ENCODE results near the gene MEDAG.

MEDAG gene

DNA sequence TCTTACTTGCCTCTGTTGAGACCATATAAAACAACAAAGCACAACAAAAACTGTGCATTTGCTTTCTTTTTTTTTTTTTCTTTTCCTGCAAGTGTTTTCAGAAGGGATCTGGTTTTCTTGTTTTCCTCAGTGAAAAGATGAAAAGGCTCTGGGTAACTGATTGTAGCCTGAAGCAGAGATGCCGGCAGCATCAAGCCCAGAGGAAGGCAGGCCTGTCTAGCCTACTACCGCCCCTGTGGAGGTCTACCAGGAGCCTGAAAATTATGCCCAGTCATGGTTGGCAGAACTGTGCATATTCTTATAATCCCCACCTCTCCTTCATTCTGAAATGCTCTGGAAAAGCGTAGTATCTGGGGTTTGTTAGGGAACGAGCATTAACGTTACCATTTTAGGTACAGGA is 32.6 kb upstream of the MEDAG start:
- no peak for DNase-seq

DNA sequence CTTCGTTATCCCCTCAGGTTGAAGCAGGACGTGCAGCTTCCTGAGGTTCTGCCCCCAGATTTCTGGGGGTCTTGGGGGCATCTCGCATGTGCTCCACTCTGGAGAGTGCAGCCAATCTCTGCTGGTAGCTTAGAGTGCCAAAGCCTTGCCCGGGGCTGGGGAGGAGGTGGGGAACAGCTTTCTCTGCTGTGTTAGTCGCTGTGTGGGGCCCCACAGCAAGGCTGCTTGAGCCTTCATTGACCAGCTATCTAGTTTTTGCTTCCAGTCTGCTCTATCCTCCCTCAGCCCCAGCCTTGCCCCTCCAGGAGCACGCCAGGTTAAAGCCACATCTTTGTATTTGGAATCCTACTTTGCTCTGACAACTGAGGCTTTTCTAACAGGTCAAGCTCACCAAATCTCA is 32.0 kb upstream of the MEDAG start:
- DNase-seq, result no peak

DNA sequence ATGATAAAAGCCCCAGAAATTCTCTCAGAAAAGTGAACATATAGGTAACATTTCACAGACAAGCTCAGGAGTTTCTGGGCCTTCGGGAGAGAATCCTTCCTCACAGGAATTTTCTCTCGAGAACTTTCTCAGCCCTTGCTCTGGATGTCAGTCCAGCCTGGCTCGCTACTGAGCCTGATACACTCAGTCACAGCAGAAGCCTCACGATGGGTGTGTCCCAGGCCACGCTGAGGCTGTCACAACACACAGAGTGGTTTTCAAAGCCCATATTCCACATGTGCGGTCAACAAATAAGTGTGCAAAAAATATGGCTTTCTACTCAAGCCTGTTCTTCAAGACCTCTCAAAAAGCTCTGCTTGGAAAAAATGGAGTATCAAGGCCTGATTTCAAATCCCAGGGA is 31.5 kb upstream of the MEDAG start:
- no peak for DNase-seq

DNA sequence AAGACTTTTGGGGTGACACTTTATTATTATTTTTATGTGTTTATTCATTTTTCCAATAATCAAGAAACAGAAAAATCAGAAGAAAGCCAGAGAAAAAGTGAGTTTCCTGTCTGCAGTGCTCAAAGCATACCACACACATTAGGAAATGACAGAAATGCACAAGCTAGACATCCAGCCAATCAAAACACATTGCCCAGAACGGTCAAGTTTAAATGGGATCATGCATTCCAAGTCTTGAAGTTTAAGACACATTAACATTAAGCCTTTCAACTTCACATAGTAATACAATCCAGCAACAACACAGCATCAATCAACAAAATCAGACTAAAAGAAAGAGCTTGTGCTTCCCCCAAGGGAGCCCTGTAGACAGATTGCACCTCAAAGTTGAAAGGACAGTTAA is 28.7 kb upstream of the MEDAG start:
- no peak for DNase-seq

DNA sequence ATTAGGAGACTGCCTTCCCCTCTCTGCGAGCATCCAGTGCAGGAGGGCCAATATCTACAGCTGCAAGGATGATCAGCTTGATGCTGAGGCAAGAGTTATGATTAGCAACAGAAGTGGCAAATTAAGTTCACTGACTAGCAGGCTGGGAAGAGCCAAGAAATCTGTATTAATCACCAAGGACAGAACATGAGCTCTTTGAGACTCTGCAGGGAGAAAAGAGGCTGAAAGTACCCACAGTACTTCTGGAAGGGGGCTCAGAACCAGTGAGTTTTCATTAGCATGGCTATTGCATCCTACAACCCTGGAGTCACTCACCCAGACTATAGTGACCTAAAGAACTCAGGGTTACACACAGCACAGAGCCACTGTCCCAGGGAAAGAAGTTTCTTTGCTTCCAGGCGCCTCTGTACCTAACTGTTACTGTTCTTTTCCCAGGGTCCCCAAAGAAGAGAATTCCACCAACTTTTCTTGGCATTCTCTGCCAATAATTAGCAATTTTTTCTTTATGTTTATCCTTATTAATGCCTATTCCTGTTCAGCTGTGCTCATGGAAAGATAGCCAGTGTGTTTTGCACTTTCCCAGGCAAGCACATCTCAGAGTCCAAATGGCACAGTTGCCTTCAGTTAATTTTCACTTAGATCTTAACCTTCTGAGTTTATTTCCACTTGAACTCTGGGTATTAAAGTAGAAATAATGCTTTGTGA is 25.8 kb upstream of the MEDAG start:
- no peak for DNase-seq

DNA sequence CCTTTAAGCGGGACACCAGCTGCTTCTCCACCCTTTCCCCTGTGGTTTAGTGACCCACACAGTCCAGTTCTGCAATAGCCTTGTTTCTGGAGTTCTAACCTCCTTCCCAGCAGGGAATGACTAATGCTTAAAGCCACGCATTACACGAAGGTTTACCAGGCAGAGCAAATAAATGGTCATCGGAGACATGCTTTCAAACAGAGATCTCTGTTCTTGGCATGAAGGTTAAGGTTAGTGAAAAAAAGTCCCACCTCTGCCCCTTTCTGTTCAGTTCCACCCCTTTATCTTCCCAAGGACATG is 25.3 kb upstream of the MEDAG start:
- no peak for DNase-seq

DNA sequence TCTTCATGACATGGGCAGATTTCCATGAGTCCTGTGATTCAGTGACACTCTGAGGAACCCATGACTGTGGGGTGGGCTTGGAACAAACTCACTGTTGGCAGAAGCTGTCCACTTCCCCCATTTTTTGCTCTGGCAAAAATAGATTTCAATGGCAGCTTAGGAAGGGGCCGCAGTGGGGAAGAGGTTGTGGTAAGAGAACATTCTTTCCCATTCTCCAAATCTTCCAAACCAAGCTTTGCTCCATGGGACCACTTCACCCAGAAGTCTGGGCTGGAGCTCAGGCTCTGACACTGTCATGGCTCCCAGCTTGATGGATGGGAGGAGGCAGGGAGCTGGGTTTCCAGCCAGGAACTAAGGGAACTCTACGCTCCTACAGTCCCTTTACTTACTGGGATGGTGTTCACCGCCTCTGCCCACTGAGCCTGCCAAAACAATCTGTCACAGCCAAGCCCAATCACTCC is 24.9 kb upstream of the MEDAG start:
- no peak for DNase-seq

DNA sequence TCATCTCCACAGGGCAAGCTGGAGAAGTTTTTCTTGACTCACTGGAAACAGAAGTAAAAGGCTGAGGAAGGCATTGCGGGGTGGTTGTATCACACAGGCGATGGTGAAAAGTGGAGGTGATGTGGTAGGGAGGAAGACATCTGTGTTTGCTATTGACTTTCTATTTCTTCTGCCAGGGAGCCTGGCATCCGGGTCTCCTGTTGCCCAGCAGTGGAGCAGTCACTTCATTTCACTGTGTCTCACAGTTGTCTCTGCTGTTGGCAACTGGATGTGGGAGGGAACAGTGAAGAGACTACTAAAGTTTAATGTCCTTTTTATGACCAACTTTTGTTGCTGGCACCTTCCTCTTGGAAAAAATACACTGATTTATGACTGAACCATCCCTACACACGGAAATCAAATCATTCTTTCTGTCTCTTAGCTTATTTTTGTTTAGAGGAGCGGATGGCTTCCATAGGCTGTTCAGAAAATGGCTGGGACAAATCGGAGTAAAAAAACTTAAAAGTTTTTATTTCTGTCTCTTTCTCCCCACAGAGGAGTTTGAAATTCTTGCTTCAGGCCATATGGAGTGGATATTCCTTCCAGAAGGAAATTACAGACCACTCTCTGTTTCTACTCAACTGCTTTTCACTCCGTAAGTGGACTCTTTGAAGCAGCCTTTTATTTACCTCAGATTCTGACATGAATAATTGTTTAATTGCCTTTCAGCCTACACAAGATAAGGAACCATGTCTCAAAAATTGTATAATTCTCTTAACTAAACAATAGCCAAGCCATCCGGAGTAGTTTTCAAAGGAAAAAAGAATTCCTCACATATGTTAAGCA is 23.8 kb upstream of the MEDAG start:
- DNase-seq, result no peak

DNA sequence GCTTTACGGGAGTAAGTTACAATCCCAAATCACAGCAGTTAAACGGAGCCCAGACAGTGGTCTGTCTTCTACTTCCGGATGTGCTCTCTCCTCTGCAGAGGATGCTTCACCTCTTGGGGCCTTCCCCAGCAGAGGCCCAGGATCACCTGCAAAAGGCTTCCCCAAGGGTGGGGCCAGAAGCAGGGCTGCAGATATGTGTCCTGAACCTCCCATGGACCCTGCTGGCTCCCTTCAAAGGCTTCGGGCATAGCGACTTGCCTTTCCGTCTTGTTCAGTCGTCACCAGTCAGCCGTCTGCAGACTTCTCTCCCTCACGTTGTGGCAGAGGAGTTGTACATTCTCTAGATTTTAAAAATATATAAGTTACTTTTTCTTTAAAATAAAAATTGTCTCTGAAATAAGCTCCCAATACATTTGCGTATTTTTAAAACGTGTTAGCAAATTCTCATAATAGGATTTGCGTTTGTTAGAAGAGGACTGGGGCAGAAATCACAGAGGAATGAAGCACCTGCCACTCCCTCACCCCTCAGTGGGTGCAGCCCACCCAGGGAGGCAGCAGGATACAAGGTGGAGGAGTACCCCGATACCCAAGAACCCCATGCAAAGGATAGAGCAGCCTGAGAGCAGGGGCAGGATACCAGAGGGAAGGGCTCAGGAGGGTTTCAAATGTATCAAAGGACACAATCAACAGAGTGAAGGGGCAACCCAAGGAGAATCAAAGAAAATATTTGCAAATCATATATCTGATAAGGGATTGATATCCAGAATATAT is 22.9 kb upstream of the MEDAG start:
- DNase-seq, result no peak

DNA sequence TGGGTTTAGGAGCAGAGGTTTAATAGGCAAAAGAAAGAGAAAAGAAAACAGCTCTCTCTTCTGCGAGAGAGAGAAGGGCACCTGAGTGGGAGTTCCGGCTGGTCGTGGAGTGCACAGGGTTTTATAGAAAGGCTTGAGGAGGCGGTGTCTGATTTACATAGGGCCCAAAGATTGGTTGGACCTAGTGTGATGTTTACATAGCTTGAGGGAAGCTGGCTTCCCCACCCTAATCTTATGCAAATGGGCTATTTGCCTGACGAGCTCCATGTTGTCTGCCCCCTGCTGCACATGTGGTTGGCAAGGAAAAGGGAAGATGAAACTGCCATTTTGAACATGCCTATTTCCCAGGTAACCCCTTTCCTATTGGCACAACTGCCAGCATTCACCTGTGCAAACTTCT is 21.5 kb upstream of the MEDAG start:
- no peak for DNase-seq

DNA sequence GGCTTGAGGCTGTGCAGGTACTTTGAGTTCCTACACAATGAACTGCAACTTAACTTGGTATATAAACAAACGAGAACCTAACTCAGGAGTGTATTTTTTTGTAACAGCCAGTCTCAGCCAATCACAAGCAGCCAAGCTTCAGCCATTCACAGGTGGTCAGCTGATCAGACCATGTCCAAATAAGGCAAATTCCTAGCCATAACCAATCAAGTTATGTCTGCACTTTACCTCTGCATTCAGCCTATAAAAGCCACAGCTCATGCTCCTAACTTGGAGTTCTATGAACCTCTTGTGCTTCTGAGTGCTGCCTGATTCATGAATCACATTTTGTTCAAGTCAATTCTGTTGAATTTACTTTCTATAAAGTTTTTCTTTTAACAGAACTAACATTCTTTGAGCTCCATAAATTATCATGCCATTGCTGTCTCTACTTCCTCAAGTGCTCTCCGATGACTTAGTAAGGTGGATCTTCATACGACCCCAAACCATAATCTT is 16.8 kb upstream of the MEDAG start:
- DNase-seq, result no peak

DNA sequence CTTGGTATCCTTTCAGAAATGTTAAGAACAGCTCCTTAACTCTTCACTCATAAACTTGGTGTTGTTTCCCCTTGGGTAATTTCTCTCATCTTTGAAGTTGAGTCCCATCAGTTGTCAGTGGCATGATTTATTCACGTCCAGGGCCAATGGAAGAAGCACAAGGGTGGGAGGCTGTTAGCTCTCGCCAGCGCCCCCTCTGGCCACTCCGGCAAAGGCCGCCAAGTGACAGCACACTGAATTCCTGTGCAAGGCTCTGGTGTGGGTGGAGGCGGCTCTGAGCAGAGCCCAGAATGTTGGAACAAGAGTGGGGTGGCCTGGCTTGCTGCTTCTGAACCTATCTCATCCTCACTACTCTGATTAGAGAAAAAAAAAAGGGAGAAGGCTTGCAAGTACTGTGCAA is 13.1 kb upstream of the MEDAG start:
- DNase-seq, result no peak

DNA sequence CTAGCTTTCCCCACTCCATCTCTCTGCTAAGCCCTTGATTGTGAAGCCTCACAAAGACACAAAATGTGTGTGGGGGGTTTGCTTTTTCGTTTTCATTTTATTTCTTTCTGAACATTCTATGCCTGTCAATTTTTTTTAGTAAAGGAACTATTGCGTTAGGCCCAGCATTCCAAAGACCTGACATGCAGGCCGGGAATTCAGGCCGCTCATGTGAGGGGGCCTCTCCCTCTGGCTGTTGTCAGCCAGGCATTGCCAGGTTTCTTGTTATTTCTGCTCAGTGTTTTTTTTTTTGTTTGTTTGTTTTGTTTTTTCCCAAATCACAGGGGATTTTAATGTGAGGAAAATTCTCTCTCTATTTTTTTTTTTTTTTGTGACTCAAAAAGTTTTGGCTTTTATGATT is 10.3 kb upstream of the MEDAG start:
- DNase-seq, result no peak

DNA sequence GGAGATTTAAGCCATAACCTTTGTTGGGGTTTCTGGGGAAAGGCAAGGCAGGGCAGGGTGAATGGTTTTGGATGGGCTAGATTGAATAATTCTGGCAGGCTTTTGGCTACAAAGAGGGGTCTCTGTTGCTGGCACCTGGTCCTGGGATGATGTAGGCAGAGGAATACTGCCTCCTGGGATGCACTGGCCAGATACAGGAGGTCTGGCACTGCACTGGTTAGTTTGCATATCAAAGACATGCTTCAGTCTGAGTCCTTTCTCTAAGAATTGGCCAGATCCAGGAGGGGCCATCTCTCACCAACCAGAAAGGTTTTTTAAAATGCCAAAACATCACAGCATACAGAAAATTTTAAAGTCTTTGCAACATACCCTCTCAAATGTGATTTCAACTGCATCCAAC is 8.0 kb upstream of the MEDAG start:
- no peak for DNase-seq

DNA sequence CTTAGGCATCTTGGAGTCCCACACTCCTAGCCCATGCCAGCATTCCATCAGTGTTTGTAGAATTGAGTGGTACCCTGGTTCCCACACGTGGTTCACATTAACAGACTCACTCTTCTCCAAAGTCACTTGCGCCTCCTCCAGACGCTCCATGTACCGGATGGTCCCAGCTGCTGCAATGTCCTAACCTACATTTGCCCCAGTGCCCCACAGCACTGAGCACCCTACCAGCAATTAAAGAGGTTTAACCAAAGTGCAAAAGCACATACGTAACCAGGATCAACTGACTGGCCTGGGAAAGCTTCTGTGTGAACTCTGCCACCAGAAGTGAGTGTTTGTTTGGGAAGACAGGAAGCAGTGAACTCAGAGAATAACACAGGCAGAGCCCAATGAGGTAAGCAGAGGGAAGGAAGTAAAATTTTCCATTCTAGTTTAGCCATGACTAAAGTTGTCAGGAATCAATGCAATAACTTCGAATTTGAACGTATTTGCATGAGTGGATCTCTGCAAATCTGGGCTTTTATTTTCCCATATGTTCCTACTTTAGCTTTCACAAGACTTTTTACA is 7.3 kb upstream of the MEDAG start:
- DNase-seq, result no peak

DNA sequence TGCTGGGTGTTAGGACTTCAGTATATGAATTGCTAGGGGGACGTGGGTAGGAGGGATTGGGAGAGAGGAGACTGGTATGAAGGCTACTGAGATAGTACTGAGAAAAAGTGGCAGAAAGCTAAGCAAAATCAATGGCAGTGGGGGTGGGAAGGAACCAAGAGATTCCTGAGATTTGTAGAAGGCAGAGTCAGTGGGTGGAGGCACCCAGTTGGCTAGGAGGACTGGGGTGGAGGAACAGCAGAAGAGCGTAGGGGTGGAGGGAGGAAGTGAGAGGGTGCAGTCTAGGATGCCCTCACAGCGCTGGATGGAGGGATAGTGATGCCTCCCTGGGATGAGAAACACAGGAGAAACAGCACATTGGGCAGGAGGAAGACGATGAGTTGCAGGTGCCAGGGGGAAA is 5.6 kb upstream of the MEDAG start:
- DNase-seq, result no peak

DNA sequence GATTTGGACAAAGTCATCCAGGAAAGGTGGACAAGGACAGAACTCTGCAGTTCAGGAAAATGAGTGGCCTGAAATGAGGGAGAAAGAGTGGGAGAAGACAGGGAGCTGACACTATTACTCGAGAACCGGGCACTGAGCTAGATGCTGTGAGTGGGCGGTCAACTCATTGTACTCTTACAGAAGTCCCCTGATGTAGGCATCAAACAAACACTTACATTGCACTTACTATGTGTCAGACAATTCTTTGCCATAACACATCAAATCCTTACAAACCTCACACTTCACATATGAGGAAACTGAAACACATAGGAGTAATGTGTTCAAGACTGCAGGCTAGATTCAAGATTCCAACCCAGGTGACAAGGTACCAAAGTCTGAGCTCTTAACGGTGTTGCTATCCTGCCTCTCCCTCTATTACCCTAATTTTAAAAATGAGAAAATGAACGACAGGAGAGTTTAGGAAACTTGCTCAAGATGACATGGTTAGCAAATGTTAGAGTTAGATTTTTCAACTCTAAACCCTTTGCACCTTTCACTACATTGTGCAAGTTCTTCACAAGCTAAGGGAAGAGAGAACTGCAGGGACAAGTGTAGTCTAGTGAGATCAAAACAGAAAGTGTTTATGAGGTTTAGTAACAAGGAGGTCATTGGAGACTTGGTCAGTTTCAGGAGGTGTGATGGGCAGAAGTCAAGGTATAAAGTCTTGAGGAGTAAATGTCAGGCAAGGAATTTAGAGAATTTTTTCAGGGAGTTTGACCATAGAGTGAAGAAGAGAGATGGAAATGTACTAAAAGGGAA is 4.9 kb upstream of the MEDAG start:
- DNase-seq, result no peak

DNA sequence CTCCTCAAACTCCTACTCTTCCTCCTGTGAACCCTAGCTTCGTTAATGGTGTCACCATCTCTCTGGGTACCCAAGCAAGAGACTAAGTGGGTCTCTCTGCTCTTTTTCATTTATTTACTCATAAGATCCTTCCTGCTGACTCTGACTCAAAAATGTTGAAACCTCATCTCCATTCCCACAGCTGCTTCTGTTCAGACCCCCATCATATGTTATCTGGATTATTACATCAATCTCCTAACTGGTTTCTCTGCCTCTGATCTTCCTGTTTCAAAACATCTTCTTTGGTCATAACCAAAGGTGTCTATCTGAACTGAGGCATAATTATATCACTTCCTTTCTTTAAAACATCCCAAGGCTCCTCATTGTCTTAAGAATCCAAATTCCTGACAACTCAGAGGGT is 2.0 kb upstream of the MEDAG start:
- DNase-seq, result no peak

DNA sequence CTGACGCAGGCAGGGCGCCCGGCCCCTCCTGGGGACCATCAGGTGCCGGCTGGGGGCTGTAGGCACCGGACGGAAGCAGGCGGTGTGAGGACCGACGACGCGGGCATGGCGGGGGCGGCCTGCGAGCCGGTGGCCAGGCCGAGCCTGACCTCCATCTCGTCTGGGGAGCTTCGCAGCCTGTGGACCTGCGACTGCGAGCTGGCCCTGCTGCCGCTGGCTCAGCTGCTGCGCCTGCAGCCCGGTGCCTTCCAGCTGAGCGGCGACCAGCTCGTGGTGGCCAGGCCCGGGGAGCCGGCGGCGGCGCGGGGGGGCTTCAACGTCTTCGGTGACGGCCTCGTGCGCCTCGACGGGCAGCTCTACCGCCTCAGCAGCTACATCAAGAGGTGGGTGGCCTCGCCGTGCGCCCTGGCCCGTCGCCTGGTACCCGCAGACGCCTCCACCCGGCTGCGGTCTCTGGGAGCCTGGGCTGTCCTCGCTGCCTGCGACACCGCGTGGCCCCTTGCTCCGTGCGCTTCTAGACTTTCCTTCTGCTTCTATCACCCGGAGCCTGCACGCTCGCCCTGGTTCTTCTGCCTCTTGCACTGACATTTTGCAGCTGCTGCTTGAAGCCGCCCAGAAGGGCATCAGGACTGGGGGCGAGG is 460 bp downstream of the MEDAG start:
- DNase-seq, result no peak

DNA sequence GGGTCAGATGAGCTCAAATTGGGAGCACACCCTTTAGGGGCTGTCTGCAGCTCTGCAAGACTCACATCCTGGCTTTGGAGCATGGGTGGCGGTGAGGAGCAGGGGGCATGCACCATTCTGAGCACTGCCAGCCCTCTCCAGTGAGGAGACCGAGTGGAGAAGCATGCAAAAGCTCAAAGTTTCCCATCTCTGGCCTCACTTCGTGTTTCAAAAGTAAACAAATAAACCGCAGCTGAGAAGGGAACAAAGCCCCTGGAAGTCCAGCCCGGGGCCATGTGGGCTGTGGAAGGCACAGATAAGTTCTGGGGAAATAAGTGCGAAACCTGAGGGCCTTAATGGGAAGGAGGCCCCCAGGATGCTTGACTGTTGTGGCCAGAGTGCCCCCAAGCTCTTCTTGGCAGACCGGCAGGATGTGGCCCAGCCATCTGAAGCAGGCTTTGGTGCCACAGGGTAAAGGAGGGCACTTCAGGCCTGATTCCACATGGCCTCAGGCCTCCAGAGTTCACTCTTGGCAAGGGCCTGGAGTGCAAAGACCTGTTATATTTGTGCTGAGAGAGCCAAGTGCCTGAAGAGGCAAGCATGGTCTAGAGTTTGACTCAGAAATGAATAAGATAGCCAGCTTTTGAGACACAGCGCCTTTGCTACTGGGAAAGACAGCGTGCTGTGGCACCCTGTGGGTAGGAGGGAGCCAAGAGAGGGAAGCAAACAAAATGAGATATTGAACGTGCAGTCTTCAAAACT is 1.2 kb downstream of the MEDAG start:
- DNase-seq, result no peak

DNA sequence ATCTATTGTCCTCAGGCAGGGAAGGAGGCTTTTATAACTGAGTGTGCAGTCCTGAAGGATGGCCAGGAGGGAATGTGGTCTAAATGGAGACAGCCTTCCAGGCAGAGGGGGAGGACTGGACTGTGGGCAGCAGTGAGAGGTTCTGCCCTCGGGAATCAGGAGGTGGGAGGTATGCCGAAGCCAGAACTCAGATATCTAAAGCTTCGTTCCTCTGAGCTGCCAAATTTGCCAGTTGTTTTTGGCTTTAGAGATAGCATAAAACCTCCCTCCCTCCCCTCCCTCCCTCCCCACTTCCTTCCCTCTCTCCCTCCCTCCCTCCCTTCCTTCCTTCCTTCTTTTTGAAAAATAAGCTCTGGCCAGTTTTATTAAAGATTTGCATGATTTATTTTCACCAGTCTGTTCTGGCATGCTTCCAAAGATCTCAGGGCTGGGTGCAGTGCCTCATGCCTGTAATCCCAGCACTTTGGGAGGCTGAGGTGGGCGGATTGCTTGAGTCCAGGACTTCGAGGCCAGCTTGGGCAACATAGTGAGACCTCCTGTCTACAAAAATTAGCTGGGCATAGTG is 2.4 kb downstream of the MEDAG start:
- DNase-seq, result no peak

All from hippocampal formation (tissue), 2 donors.